PC-3 (cell line): ENCODE data around the gene YWHAQ.

Source experiments
- EZH2 ChIP-seq: fragments of 300-600 bp; sonication (generic); IDR thresholded peaks from one replicate; pipeline ENCODE4 v1.6.1; 2017; ENCODE audit warnings: antibody characterized with exemption, mild to moderate bottlenecking, low read length; ENCODE audit not compliant: unreplicated experiment
- EZH2phosphoT487 ChIP-seq: fragments of 300-600 bp; sonication (generic); IDR thresholded peaks from 2 replicates; pipeline ENCODE4 v1.6.1; 2018; ENCODE audit warnings: mild to moderate bottlenecking, antibody characterized with exemption, low read length, borderline replicate concordance
- TF ChIP-seq, protein P1 (sequence below): fragments of 300-600 bp; sonication (generic); conservative IDR thresholded peaks from 2 replicates; pipeline ENCODE4 v1.5.1; 2017; ENCODE audit warnings: antibody characterized with exemption, low read depth, mild to moderate bottlenecking, low read length

DNA sequence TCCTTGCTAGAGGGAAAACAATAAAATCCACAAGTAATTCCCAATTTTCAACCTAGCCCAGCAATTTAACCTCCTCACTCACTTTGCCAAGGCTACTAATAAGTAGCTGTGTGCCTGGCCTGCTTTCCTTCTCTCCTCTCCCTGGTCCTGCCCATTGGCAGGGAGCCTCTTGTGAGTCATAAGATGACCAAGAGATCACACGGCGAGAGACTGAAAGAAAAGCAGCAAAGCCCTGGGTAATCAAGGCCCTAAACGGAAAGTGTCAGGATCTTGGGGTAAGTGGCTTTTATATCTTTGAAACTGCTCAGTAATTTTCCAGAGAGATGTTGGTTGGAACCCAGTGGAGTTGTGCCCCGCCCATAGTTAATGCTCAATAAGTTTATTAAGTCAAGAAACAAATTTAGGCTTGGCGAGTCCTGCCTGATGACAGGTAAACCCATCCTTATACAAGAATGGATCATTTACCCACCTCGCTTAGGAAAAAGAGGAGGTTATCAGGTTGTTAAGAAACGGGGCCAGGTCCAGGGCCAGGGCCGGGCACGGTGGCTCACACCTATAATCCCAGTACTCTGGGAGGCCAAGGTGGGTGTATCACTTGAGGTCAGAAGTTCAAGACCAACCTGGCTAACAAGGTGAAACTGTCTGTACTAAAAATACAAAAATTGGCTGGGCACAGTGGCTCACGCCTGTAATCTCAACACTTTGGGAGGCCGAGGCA lies 65.2 kb downstream of the YWHAQ start:
- TF ChIP-seq, protein P1, sequence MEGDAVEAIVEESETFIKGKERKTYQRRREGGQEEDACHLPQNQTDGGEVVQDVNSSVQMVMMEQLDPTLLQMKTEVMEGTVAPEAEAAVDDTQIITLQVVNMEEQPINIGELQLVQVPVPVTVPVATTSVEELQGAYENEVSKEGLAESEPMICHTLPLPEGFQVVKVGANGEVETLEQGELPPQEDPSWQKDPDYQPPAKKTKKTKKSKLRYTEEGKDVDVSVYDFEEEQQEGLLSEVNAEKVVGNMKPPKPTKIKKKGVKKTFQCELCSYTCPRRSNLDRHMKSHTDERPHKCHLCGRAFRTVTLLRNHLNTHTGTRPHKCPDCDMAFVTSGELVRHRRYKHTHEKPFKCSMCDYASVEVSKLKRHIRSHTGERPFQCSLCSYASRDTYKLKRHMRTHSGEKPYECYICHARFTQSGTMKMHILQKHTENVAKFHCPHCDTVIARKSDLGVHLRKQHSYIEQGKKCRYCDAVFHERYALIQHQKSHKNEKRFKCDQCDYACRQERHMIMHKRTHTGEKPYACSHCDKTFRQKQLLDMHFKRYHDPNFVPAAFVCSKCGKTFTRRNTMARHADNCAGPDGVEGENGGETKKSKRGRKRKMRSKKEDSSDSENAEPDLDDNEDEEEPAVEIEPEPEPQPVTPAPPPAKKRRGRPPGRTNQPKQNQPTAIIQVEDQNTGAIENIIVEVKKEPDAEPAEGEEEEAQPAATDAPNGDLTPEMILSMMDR: no peak
- TF ChIP-seq EZH2 (no peak), EZH2phosphoT487 (no peak)
